Uterus (tissue), 2 donors: ENCODE results near the gene CARD14.

Experiments
- POLR2A ChIP-seq, 2 donors: fragments of 450-650 bp; IDR thresholded peaks; one replicate each; pipeline ENCODE4 v1.6.1; 2016; ENCODE audit warnings: antibody characterized with exemption in 2 of 2, mild to moderate bottlenecking in 1 of 2, moderate library complexity in 1 of 2
- TF ChIP-seq, protein P1 (sequence below), 4 experiments: fragments of 200-600 bp in 2 of 4; fragments of 450-650 bp in 2 of 4; sonication (generic) in 2 of 4; IDR thresholded peaks; one replicate each; pipeline ENCODE4 v1.5.1; 2016 to 2019; ENCODE audit warnings: antibody characterized with exemption in 4 of 4, mild to moderate bottlenecking in 2 of 4, moderate library complexity in 1 of 4

DNA sequence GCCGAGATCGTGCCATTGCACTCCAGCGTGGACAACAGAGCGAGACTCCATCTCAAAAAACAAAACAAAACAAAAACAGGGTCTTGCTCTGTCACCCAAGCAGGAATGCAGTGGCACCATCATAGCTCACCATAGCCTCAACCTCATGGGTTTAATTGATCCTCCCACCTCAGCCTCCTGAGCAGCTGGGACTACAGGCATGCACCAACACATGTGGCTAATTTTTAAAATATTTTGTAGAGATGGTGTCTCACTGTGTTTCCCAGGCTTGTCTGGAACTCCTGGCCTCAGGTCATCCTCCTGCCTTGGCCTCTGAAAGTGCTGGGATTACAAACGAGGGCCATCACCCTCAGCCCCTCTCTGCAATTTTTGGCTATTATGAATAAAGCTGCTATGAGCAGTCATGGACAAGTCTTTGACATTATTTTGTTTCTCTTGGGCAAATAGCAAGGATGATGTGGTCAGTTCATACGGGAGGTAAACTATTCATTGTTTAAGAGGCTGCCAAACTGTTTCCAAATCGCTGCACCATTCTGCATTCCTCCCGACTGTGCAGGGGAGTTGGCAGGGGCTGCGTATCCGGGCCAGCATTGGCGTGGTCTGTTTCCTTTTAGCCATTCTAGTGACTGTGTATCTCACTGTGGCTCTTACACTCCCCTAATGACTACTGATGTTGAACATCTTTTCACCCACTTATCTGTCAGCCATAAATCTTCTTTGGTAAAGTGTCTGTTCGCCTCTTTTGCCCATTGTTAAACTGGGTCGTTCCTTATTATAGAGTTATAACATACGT is 44.0 kb upstream of the CARD14 start:
- TF ChIP-seq, protein P1, sequence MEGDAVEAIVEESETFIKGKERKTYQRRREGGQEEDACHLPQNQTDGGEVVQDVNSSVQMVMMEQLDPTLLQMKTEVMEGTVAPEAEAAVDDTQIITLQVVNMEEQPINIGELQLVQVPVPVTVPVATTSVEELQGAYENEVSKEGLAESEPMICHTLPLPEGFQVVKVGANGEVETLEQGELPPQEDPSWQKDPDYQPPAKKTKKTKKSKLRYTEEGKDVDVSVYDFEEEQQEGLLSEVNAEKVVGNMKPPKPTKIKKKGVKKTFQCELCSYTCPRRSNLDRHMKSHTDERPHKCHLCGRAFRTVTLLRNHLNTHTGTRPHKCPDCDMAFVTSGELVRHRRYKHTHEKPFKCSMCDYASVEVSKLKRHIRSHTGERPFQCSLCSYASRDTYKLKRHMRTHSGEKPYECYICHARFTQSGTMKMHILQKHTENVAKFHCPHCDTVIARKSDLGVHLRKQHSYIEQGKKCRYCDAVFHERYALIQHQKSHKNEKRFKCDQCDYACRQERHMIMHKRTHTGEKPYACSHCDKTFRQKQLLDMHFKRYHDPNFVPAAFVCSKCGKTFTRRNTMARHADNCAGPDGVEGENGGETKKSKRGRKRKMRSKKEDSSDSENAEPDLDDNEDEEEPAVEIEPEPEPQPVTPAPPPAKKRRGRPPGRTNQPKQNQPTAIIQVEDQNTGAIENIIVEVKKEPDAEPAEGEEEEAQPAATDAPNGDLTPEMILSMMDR (IDR thresholded peaks at IDR 0.05): no peak
- no peak for TF ChIP-seq POLR2A (IDR thresholded peaks at IDR 0.05)
